ENCODE results near the gene HSPA4L.

The HSPA4L gene

DNA sequence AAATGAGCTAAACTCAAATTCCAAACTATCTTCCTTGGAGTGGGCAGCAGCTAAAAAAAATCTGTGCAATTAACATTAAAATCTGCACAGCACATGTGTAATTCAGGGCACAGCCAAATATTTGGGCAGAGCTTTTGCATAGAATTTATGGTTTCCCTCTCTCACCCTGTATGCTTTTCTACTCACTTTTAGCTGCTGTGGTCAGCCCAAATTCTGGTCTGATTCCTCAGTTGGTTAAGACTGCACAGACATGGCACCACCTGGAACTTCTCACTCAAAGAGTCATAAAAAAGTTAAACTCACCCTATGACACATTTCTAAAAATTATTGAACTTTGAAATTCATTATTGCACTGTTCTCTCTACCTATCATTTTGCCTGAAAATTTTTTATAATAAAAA lies 93.7 kb downstream of the HSPA4L start:
- no peak overlapping the region for H3K4me3 ChIP-seq (replicated peaks in 1 of 2; ENCODE audit: low read depth in 2 of 2, low read length in 2 of 2)
- TF ChIP-seq, protein P1, sequence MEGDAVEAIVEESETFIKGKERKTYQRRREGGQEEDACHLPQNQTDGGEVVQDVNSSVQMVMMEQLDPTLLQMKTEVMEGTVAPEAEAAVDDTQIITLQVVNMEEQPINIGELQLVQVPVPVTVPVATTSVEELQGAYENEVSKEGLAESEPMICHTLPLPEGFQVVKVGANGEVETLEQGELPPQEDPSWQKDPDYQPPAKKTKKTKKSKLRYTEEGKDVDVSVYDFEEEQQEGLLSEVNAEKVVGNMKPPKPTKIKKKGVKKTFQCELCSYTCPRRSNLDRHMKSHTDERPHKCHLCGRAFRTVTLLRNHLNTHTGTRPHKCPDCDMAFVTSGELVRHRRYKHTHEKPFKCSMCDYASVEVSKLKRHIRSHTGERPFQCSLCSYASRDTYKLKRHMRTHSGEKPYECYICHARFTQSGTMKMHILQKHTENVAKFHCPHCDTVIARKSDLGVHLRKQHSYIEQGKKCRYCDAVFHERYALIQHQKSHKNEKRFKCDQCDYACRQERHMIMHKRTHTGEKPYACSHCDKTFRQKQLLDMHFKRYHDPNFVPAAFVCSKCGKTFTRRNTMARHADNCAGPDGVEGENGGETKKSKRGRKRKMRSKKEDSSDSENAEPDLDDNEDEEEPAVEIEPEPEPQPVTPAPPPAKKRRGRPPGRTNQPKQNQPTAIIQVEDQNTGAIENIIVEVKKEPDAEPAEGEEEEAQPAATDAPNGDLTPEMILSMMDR (IDR thresholded peaks at IDR 0.05; ENCODE audit: low read depth, low read length), result no peak
- no peak for DNase-seq (ENCODE audit: low read depth in 2 of 2)

DNA sequence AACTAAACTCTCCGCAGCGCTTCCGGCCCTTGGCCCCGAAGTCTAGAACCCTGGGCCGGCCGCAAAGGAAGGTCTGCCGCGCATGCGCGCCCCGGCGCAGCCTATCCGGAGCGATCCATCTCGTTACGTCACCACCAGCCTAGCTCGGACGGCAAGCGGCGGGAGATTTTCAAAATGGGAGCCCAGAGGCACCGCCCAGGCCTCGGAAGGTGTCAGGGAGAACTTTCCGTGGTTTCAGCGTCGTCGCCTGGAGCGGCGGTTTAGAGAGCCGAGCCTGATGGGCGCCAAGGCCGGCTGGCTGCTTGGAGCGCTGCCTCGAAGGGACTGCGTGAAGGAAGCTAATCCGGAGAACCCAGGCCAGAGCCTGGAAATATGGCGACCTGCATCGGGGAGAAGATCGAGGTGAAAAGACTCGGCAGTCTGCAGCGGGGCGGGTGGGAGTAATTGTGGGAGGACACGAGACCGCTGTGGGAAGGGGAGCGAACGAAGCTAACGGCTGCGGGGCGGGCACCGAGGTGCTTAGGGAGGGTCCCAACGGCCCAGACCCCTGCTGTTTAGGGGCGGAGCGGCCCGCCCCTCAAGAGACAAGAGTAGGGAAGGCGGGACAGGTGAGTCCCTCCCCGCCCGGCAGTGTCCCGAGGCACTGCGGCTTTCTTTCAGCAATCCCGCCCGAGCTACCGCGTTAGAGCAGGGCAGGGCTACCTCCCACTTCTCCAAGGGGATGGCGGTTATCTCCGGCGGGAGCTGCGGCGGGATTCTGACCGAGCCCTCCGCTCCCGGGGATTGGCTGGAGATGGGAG lies 98.8 kb downstream of the HSPA4L start, which contains the start of gene PLK4:
PLK4 (plus strand) TSS at position 131 of the 800 bp plus-strand sequence; CDS start at position 373, 242 bp downstream.
- H3K4me3 ChIP-seq (replicated peaks in 1 of 2; ENCODE audit: low read depth in 2 of 2, low read length in 2 of 2), result peak within 1 kb of the TSS; percentile 92
- TF ChIP-seq, protein P1 (IDR thresholded peaks at IDR 0.05; ENCODE audit: low read depth, low read length), result no peak
- DNase-seq (ENCODE audit: low read depth in 2 of 2), result peak; percentile 96 to 97

DNA sequence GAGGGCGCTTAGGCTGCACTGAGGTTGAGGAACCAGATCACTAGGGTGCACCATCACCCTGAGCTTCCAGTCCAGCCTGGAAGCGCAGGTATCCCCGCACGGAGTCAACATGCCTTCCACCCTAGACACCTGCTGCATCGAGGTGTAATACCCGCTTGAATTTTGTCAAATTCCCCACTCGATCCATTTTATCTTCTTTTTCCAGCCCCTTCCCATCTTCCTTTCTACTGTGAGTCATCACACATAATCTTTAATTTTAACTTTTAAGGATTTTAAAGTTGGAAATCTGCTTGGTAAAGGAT lies 99.4 kb downstream of the HSPA4L start:
- H3K4me3 ChIP-seq (replicated peaks in 1 of 2; ENCODE audit: low read depth in 2 of 2, low read length in 2 of 2), result peak overlapping the region; percentile 92
- TF ChIP-seq, protein P1 (IDR thresholded peaks at IDR 0.05; ENCODE audit: low read depth, low read length), result no peak
- DNase-seq (ENCODE audit: low read depth in 2 of 2), result no peak

DNA sequence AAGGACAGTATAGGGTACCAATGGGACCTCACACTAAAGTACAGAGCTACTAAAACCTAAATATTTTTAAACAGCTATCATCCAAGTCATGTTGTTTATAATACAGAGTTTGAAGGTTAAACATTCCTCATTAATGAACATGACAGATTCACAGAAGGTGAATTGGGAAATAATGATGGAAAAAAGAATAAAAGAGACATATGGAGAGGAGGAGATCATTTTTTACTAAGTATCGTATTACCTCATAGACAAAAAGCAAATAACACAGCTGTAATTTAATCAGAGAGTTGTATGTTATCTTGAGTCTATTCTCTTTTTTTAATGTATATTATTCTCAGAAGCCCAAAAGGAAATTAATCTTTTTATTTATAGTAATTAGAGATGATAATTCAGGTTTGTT lies 106.4 kb downstream of the HSPA4L start:
- H3K4me3 ChIP-seq (replicated peaks in 1 of 2; ENCODE audit: low read depth in 2 of 2, low read length in 2 of 2), result no peak overlapping the region
- no peak for DNase-seq (ENCODE audit: low read depth in 2 of 2)
- TF ChIP-seq, protein P1 (IDR thresholded peaks at IDR 0.05; ENCODE audit: low read depth, low read length), result no peak

DNA sequence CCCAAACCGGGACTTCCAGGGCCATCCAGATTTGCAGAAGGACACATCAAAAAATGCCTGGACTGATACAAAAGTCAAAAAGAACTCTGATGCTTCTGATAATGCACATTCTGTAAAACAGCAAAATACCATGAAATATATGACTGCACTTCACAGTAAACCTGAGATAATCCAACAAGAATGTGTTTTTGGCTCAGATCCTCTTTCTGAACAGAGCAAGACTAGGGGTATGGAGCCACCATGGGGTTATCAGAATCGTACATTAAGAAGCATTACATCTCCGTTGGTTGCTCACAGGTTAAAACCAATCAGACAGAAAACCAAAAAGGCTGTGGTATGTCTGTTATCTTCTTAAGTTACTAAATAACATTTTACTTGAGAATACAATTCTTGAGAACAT lies 107.8 kb downstream of the HSPA4L start:
- TF ChIP-seq, protein P1 (IDR thresholded peaks at IDR 0.05; ENCODE audit: low read depth, low read length), result no peak
- peak; percentile 10 to 22 for DNase-seq (ENCODE audit: low read depth in 2 of 2)
- no peak overlapping the region for H3K4me3 ChIP-seq (replicated peaks in 1 of 2; ENCODE audit: low read depth in 2 of 2, low read length in 2 of 2)

Data from cardiac fibroblast (primary cell).